ENCODE data around the gene DHRS13.

Gene DHRS13

DNA sequence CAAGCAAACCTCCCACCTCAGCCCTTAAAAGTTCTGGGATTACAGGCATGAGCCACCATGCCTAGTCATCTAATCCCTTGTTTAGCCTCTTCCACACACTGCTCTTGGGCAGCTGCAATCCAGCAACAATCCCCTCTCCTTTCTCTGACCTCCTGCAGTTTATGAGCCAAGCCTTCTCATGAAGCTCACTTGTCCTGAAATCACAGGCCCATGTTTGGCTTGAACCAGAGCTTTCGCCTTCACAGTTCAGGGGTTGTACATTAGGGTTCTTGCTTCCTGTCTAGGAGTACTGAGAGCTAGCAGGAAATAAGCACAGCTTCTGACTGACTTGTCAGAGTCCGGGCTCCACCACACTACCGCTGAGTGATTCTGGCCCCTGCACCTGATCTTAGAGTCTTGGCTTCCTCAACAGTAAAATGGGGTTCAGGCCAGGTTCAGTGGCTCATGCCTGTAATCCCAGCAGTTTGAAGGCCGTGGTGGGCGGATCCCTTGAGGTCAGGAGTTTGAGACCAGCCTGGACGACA is 31.8 kb downstream of the DHRS13 start:
- TF ChIP-seq, protein P1, sequence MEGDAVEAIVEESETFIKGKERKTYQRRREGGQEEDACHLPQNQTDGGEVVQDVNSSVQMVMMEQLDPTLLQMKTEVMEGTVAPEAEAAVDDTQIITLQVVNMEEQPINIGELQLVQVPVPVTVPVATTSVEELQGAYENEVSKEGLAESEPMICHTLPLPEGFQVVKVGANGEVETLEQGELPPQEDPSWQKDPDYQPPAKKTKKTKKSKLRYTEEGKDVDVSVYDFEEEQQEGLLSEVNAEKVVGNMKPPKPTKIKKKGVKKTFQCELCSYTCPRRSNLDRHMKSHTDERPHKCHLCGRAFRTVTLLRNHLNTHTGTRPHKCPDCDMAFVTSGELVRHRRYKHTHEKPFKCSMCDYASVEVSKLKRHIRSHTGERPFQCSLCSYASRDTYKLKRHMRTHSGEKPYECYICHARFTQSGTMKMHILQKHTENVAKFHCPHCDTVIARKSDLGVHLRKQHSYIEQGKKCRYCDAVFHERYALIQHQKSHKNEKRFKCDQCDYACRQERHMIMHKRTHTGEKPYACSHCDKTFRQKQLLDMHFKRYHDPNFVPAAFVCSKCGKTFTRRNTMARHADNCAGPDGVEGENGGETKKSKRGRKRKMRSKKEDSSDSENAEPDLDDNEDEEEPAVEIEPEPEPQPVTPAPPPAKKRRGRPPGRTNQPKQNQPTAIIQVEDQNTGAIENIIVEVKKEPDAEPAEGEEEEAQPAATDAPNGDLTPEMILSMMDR (IDR thresholded peaks at IDR 0.05; ENCODE audit: low read depth, low read length) = no peak
- H3K4me3 ChIP-seq (ENCODE audit: low read depth, low read length) = no peak overlapping the region

DNA sequence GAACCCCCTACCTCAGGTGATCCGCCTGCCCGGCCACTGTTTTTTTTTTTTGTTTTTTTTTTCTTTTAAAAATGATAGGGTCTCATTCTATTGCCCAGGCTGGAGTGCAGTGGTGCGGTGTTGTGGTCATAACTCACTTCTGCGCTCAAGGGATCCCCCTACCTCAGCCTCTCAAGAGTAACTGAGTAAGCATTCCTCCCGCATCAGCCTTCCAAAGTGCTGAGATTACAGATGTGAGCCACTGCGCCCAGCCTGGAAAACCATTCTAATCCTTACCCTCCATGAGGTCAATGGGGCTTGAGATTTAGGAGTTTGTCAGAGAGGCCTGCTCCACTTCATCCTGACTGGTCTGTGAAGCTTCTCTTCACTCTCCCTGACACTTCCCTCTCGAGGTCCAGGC is 35.6 kb downstream of the DHRS13 start:
- no peak overlapping the region for H3K4me3 ChIP-seq (ENCODE audit: low read depth, low read length)
- TF ChIP-seq, protein P1 (IDR thresholded peaks at IDR 0.05; ENCODE audit: low read depth, low read length) = no peak

DNA sequence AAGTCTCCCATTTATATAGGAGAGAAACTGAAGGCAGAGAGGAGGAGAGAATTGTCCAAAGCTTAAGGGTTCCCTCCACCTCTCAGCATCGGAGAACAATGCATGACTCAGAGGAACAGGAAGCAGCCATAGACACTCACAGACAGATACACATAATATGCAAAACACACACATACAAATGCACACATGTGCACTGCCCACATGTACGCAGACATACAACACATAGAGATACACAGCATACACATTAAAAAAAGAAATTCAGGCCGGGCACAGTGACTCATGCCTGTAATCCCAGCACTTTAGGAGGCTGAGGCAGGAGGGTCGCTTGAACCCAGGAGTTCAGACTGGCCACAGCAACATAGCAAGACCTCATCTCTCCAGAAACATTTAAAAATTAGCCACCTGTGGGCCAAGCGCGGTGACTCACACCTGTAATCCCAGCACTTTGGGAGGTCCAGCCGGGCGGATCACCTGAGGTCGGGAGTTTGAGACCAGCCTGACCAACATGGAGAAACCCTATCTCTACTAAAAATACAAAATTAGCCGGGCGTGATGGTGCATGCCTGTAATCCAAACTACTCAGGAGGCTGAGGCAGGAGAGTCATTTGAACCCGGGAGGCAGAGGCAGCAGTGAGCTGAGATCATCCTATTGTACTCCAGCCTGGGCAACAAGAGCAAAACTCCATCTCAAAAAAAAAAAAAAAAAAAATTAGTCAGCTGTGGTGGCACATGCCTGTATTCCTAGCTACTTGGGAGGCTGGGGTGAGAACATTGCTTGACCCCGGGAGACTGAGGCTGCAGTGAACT is 36.7 kb downstream of the DHRS13 start:
- H3K4me3 ChIP-seq (ENCODE audit: low read depth, low read length) = no peak overlapping the region
- TF ChIP-seq, protein P1 (IDR thresholded peaks at IDR 0.05; ENCODE audit: low read depth, low read length) = no peak

GRCh38 chr17:28864991-28865849 is 37.7 kb downstream of the DHRS13 start:
- TF ChIP-seq, protein P1 (IDR thresholded peaks at IDR 0.05; ENCODE audit: low read depth, low read length) = no peak
- no peak overlapping the region for H3K4me3 ChIP-seq (ENCODE audit: low read depth, low read length)

- TF ChIP-seq, protein P1 (IDR thresholded peaks at IDR 0.05; ENCODE audit: low read depth, low read length) = no peak
These were observed 38.9 kb downstream of the DHRS13 start for GRCh38 chr17:28863953-28864352.

GRCh38 chr17:28862561-28862960 is 40.3 kb downstream of the DHRS13 start:
- TF ChIP-seq, protein P1 (IDR thresholded peaks at IDR 0.05; ENCODE audit: low read depth, low read length) = no peak
- no peak overlapping the region for H3K4me3 ChIP-seq (ENCODE audit: low read depth, low read length)

More at GRCh38 chr17:28863953-28864352, 38.9 kb downstream of the DHRS13 start:
- H3K4me3 ChIP-seq (ENCODE audit: low read depth, low read length) = no peak overlapping the region

Measured in WI38 (cell line).